ENCODE measurements around the gene PDGFA. TPM values are rescaled to one million over a fixed set of nuclear protein-coding genes. Genes with fewer than 3 reads are reported as not detected.

PDGFA gene
- total RNA-seq, 1 experiment from 2014 or later, result 129 TPM

DNA sequence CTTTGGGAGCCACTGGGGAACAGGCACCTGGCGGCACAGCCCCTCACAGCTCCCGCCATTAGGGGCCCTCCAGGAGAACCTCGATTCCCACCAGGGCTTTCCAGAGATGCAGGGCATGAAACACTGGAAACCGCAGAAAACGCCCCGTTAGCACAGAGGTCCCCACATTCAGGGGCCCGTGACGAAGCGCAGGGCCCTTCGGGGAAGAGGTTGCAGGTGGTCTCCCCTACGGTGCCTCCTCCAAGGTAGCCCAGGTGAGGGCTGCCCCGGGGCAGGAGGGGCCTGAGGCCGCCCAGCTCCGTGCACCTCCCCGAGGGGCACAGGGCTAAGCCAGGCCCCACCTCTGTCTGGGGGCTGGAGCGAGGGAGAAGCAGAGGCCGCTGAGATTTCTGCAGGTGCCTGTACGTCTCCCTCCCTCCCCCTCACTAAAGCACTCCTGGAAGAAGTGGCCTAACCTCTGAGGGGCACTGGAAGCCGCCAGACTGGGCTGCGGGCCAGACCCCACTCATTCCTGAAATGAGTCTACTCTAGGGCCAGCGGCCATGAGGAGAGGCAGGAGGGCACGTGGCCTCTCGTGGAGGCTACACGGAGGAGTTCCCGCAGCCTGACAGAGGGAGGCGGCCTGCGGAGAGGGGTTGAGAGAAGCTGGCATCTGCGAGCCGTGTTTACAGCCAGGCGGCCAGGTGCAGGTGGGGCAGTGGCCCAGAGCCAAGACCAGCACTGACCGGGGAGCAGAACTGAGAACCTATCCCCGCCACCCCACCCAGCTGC, 6.9 kb downstream of the PDGFA start (continued):
- no peak for TF ChIP-seq ESRRA (CRISPR knock-in tag; IDR thresholded peaks at IDR 0.05; ENCODE audit: borderline replicate concordance)
- TF ChIP-seq, protein P1, sequence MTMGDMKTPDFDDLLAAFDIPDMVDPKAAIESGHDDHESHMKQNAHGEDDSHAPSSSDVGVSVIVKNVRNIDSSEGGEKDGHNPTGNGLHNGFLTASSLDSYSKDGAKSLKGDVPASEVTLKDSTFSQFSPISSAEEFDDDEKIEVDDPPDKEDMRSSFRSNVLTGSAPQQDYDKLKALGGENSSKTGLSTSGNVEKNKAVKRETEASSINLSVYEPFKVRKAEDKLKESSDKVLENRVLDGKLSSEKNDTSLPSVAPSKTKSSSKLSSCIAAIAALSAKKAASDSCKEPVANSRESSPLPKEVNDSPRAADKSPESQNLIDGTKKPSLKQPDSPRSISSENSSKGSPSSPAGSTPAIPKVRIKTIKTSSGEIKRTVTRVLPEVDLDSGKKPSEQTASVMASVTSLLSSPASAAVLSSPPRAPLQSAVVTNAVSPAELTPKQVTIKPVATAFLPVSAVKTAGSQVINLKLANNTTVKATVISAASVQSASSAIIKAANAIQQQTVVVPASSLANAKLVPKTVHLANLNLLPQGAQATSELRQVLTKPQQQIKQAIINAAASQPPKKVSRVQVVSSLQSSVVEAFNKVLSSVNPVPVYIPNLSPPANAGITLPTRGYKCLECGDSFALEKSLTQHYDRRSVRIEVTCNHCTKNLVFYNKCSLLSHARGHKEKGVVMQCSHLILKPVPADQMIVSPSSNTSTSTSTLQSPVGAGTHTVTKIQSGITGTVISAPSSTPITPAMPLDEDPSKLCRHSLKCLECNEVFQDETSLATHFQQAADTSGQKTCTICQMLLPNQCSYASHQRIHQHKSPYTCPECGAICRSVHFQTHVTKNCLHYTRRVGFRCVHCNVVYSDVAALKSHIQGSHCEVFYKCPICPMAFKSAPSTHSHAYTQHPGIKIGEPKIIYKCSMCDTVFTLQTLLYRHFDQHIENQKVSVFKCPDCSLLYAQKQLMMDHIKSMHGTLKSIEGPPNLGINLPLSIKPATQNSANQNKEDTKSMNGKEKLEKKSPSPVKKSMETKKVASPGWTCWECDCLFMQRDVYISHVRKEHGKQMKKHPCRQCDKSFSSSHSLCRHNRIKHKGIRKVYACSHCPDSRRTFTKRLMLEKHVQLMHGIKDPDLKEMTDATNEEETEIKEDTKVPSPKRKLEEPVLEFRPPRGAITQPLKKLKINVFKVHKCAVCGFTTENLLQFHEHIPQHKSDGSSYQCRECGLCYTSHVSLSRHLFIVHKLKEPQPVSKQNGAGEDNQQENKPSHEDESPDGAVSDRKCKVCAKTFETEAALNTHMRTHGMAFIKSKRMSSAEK (CRISPR knock-in tag; IDR thresholded peaks at IDR 0.05; ENCODE audit: borderline replicate concordance), result no peak
- TF ChIP-seq, protein P2, sequence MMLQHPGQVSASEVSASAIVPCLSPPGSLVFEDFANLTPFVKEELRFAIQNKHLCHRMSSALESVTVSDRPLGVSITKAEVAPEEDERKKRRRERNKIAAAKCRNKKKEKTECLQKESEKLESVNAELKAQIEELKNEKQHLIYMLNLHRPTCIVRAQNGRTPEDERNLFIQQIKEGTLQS (CRISPR knock-in tag; conservative IDR thresholded peaks at IDR 0.05), result no peak

DNA sequence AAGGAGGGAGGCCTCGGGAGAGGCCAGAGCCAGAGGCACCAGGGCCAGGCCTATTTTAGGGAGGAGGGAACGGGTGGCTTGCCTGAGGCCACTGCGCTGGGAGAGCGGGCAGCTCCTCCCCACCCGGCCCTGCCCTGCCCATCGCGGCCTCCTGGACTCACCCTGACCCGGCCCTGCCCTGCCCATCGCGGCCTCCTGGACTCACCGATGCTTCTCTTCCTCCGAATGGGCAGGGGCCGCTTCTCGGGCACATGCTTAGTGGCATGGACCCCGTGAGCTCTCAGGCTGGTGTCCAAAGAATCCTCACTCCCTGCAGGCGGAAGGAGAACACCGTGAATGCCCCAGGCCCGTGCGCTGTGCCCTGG, 7.5 kb downstream of the PDGFA start:
- Mint-ChIP-seq H3K4me1 (peaks cover 34% of the 10 kb centered on the region), H3K27ac (peak overlapping the region; percentile 89), H3K4me3 (no peak overlapping the region), H3K36me3 (peaks cover 17% of the 10 kb centered on the region; the same call in 1 of the 2 replicates), H3K27me3 (ENCODE audit: low read depth) (no peaks in the 10 kb centered on the region), H3K9me3 (no peaks in the 10 kb centered on the region)
- DNase-seq (ENCODE audit: low spot score) (no peak), ATAC-seq (no peak)
- no peak for TF ChIP-seq GRHL2 (CRISPR knock-in tag; IDR thresholded peaks at IDR 0.05; ENCODE audit: insufficient replicate concordance, severe bottlenecking)
- TF ChIP-seq, protein P3, sequence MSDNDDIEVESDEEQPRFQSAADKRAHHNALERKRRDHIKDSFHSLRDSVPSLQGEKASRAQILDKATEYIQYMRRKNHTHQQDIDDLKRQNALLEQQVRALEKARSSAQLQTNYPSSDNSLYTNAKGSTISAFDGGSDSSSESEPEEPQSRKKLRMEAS (CRISPR knock-in tag; IDR thresholded peaks at IDR 0.05), result no peak
- TF ChIP-seq, protein P4, sequence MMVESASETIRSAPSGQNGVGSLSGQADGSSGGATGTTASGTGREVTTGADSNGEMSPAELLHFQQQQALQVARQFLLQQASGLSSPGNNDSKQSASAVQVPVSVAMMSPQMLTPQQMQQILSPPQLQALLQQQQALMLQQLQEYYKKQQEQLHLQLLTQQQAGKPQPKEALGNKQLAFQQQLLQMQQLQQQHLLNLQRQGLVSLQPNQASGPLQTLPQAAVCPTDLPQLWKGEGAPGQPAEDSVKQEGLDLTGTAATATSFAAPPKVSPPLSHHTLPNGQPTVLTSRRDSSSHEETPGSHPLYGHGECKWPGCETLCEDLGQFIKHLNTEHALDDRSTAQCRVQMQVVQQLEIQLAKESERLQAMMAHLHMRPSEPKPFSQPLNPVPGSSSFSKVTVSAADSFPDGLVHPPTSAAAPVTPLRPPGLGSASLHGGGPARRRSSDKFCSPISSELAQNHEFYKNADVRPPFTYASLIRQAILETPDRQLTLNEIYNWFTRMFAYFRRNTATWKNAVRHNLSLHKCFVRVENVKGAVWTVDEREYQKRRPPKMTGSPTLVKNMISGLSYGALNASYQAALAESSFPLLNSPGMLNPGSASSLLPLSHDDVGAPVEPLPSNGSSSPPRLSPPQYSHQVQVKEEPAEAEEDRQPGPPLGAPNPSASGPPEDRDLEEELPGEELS (CRISPR knock-in tag; IDR thresholded peaks at IDR 0.05), result no peak
- TF ChIP-seq SMAD4 (CRISPR knock-in tag; IDR thresholded peaks at IDR 0.05), result no peak
- TF ChIP-seq CREM (CRISPR knock-in tag; IDR thresholded peaks at IDR 0.05), result no peak
- TF ChIP-seq, protein P5, sequence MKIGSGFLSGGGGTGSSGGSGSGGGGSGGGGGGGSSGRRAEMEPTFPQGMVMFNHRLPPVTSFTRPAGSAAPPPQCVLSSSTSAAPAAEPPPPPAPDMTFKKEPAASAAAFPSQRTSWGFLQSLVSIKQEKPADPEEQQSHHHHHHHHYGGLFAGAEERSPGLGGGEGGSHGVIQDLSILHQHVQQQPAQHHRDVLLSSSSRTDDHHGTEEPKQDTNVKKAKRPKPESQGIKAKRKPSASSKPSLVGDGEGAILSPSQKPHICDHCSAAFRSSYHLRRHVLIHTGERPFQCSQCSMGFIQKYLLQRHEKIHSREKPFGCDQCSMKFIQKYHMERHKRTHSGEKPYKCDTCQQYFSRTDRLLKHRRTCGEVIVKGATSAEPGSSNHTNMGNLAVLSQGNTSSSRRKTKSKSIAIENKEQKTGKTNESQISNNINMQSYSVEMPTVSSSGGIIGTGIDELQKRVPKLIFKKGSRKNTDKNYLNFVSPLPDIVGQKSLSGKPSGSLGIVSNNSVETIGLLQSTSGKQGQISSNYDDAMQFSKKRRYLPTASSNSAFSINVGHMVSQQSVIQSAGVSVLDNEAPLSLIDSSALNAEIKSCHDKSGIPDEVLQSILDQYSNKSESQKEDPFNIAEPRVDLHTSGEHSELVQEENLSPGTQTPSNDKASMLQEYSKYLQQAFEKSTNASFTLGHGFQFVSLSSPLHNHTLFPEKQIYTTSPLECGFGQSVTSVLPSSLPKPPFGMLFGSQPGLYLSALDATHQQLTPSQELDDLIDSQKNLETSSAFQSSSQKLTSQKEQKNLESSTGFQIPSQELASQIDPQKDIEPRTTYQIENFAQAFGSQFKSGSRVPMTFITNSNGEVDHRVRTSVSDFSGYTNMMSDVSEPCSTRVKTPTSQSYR (CRISPR knock-in tag; IDR thresholded peaks at IDR 0.05), result no peak
- no peak for TF ChIP-seq SOX15 (CRISPR knock-in tag; IDR thresholded peaks at IDR 0.05)
- ChIA-PET POLR2A (no interaction called here), CTCF (no interaction called here)

DNA sequence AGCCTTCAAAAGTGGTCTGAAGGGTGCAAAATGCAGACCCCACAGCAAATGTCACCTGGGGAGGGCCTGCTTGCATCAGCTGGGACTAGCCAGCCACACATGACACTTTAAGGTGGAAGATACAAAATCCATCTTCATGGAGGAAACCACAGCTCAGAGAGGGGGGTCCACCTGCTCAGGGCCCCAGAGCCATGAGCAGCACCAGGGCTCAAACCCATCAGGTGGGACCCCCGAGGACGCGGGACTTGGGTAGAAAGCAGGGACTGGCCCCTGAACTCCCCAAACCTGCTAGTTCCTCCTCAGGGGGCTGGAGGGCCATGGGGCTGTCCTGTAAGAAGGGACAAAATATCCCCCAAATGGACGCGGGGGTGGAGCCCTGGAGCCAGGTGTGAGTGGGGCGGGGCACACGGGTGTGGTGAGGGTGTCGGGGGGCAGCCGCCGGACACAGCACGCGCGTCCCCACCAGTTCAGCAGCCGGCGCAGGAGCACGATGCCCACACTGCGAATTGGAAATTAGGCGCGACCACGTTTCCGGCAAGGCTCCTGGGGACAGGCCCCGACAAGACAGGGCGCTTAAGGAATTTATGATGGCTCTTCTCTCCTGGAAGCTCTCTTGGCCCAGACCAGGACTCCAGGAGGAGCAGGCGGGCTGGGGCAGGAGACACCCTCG, 8.0 kb downstream of the PDGFA start:
- Mint-ChIP-seq H3K36me3 (peaks cover 17% of the 10 kb centered on the region; the same call in 1 of the 2 replicates), H3K27ac (peak overlapping the region; percentile 80; the same call in 1 of the 2 replicates)
- TF ChIP-seq TP53 (CRISPR knock-in tag; IDR thresholded peaks at IDR 0.05) (no peak), ZNF138 (CRISPR knock-in tag; conservative IDR thresholded peaks at IDR 0.05) (no peak), GABPB1 (CRISPR knock-in tag; IDR thresholded peaks at IDR 0.05) (no peak), ZNF423 (CRISPR knock-in tag; IDR thresholded peaks at IDR 0.05) (no peak)
- TF ChIP-seq, protein P2 (CRISPR knock-in tag; conservative IDR thresholded peaks at IDR 0.05), result no peak
- TF ChIP-seq, protein P6, sequence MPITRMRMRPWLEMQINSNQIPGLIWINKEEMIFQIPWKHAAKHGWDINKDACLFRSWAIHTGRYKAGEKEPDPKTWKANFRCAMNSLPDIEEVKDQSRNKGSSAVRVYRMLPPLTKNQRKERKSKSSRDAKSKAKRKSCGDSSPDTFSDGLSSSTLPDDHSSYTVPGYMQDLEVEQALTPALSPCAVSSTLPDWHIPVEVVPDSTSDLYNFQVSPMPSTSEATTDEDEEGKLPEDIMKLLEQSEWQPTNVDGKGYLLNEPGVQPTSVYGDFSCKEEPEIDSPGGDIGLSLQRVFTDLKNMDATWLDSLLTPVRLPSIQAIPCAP (CRISPR knock-in tag; IDR thresholded peaks at IDR 0.05), result no peak
- TF ChIP-seq, protein P7, sequence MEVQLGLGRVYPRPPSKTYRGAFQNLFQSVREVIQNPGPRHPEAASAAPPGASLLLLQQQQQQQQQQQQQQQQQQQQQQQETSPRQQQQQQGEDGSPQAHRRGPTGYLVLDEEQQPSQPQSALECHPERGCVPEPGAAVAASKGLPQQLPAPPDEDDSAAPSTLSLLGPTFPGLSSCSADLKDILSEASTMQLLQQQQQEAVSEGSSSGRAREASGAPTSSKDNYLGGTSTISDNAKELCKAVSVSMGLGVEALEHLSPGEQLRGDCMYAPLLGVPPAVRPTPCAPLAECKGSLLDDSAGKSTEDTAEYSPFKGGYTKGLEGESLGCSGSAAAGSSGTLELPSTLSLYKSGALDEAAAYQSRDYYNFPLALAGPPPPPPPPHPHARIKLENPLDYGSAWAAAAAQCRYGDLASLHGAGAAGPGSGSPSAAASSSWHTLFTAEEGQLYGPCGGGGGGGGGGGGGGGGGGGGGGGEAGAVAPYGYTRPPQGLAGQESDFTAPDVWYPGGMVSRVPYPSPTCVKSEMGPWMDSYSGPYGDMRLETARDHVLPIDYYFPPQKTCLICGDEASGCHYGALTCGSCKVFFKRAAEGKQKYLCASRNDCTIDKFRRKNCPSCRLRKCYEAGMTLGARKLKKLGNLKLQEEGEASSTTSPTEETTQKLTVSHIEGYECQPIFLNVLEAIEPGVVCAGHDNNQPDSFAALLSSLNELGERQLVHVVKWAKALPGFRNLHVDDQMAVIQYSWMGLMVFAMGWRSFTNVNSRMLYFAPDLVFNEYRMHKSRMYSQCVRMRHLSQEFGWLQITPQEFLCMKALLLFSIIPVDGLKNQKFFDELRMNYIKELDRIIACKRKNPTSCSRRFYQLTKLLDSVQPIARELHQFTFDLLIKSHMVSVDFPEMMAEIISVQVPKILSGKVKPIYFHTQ (CRISPR knock-in tag; IDR thresholded peaks at IDR 0.05), result no peak

More for the DNA sequence above, 8.0 kb downstream of the PDGFA start:
- Mint-ChIP-seq H3K9me3 (no peaks in the 10 kb centered on the region), H3K4me1 (peaks cover 34% of the 10 kb centered on the region), H3K4me3 (no peak overlapping the region), H3K27me3 (ENCODE audit: low read depth) (no peaks in the 10 kb centered on the region)
- DNase-seq (ENCODE audit: low spot score), result no peak
- POLR2A ChIA-PET, result no interaction called here
- no peak for ATAC-seq
- CTCF ChIA-PET, result no interaction called here
